RWPE2 (cell line): Measurements from ENCODE around the gene IL23R.

ENCODE experiments used
- ATAC-seq: fragments of 200-7000 bp; cut with Tn5 transposase; 3 replicates; pipeline ENCODE4 v1.9.1; 2021; ENCODE audit warnings: low read depth
- DNase-seq: peaks from one replicate; pipeline ENCODE4 v3.0.0-alpha.2; 2020; ENCODE audit warnings: low spot score
- H3K27ac ChIP-seq: fragments of 450-650 bp; 2 replicates; pipeline ENCODE4 v1.5.1; 2017; ENCODE audit warnings: mild to moderate bottlenecking; ENCODE audit not compliant: poor library complexity, severe bottlenecking
- H3K27me3 ChIP-seq: fragments of 250-450 bp; sonication (Bioruptor Pico); 2 replicates; pipeline ENCODE4 v1.5.1; 2021; ENCODE audit warnings: mild to moderate bottlenecking, moderate library complexity; ENCODE audit not compliant: insufficient read depth, poor library complexity, severe bottlenecking
- H3K36me3 ChIP-seq: fragments of 250-450 bp; sonication (Bioruptor Pico); 2 replicates; pipeline ENCODE4 v1.5.1; 2020; ENCODE audit warnings: low read depth, mild to moderate bottlenecking, moderate library complexity
- H3K4me1 ChIP-seq: fragments of 250-450 bp; sonication (Bioruptor Pico); 2 replicates; pipeline ENCODE4 v1.5.1; 2021; ENCODE audit warnings: mild to moderate bottlenecking, moderate library complexity; ENCODE audit not compliant: insufficient read depth, poor library complexity, severe bottlenecking
- H3K4me3 ChIP-seq: fragments of 250-450 bp; sonication (Bioruptor Pico); 2 replicates; pipeline ENCODE4 v1.5.1; 2021; ENCODE audit warnings: mild to moderate bottlenecking, moderate library complexity; ENCODE audit not compliant: severe bottlenecking
- H3K9me3 ChIP-seq: fragments of 250-450 bp; sonication (Bioruptor Pico); 2 replicates; pipeline ENCODE4 v1.5.1; 2021; ENCODE audit warnings: mild to moderate bottlenecking, moderate library complexity; ENCODE audit not compliant: severe bottlenecking
- CTCF ChIP-seq: fragments of 450-650 bp; IDR thresholded peaks from one replicate; pipeline ENCODE4 v1.5.1; 2017; ENCODE audit warnings: mild to moderate bottlenecking, moderate library complexity; ENCODE audit not compliant: poor library complexity, severe bottlenecking

IL23R gene

GRCh38 chr1:67227196-67227595, 60.9 kb downstream of the IL23R start:
- Histone ChIP-seq H3K9me3 (no peaks in the 10 kb centered on the region), H3K36me3 (no peaks in the 10 kb centered on the region), H3K4me1 (peaks cover 10% of the 10 kb centered on the region), H3K4me3 (no peak overlapping the region), H3K27me3 (no peaks in the 10 kb centered on the region), H3K27ac (no peak overlapping the region)
- no peak for TF ChIP-seq CTCF
- ATAC-seq (peak; percentile 70; the same call in 2 of the 3 replicates), DNase-seq (no peak)

- no peak overlapping the region for H3K4me3 ChIP-seq
- H3K36me3 ChIP-seq = no peaks in the 10 kb centered on the region
- H3K4me1 ChIP-seq = peaks cover 10% of the 10 kb centered on the region
- H3K9me3 ChIP-seq = no peaks in the 10 kb centered on the region
- H3K27me3 ChIP-seq = no peaks in the 10 kb centered on the region
- no peak for TF ChIP-seq CTCF
- no peak for DNase-seq
- no peak for ATAC-seq
- H3K27ac ChIP-seq = no peak overlapping the region
Measured at GRCh38 chr1:67228791-67229190, 62.5 kb downstream of the IL23R start.

- no peak overlapping the region for H3K4me3 ChIP-seq
- DNase-seq = no peak
- H3K9me3 ChIP-seq = no peaks in the 10 kb centered on the region
- no peaks in the 10 kb centered on the region for H3K27me3 ChIP-seq
- no peak overlapping the region for H3K27ac ChIP-seq
- no peaks in the 10 kb centered on the region for H3K36me3 ChIP-seq
- no peak for TF ChIP-seq CTCF
- H3K4me1 ChIP-seq = peaks cover 10% of the 10 kb centered on the region
- ATAC-seq = peak; percentile 87
Measured at GRCh38 chr1:67230539-67230938, 64.3 kb downstream of the IL23R start.

GRCh38 chr1:67236277-67236676, 70.0 kb downstream of the IL23R start:
- Histone ChIP-seq H3K27ac (no peak overlapping the region), H3K27me3 (no peaks in the 10 kb centered on the region), H3K4me3 (no peak overlapping the region), H3K9me3 (no peaks in the 10 kb centered on the region), H3K4me1 (no peaks in the 10 kb centered on the region), H3K36me3 (no peaks in the 10 kb centered on the region)
- DNase-seq (no peak), ATAC-seq (no peak)
- TF ChIP-seq CTCF = no peak

- H3K4me3 ChIP-seq = no peak overlapping the region
- H3K4me1 ChIP-seq = no peaks in the 10 kb centered on the region
- H3K36me3 ChIP-seq = no peaks in the 10 kb centered on the region
- H3K9me3 ChIP-seq = no peaks in the 10 kb centered on the region
- DNase-seq = no peak
- no peaks in the 10 kb centered on the region for H3K27me3 ChIP-seq
- ATAC-seq = no peak
- H3K27ac ChIP-seq = no peak overlapping the region
- TF ChIP-seq CTCF = no peak
Measured at GRCh38 chr1:67239738-67240137, 73.5 kb downstream of the IL23R start.
